Hematopoietic multipotent progenitor cell treated with erythropoietin and hydrocortisone succinate and interleukin-3 and kit ligand, for 17 days (in vitro differentiated cells): Measurements from ENCODE around the gene MGAT4A.
A peak's percentile ranks its signal among the peaks of the same experiment; 100 is the strongest.
"Not testable (repeated sequence)": the region's sequence is repeated elsewhere in the genome, so short reads cannot be mapped to it uniquely, and the experiment has no call there.

Experiments used
- DNase-seq: peaks from one replicate; pipeline ENCODE4 v3.0.0-alpha.2; 2015; ENCODE audit warnings: low spot score

The MGAT4A gene

GRCh38 chr2:98607104-98607503 is 123.8 kb downstream of the MGAT4A start:
- no peak for DNase-seq

GRCh38 chr2:98606431-98606830 is 124.5 kb downstream of the MGAT4A start:
- DNase-seq, result no peak

DNA sequence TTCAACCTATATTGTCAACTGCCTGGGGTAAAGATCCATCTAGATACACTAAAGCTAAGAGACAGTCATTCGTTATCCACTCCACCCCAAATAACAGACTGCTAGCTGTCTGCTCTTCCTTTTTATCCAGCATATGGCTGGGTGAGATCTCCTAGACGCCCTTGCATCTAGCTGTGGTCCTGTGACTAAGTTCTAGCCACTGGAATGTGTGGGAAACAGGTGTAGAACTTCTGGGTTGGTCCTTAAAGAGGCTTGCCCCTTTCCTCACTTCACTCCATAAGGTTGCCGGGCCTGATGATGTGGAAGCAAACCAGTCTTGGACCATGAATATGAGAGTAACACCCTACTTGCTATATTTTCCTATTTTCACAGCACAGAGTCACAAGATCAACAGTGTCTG is 125.9 kb downstream of the MGAT4A start:
- DNase-seq, result no peak

DNA sequence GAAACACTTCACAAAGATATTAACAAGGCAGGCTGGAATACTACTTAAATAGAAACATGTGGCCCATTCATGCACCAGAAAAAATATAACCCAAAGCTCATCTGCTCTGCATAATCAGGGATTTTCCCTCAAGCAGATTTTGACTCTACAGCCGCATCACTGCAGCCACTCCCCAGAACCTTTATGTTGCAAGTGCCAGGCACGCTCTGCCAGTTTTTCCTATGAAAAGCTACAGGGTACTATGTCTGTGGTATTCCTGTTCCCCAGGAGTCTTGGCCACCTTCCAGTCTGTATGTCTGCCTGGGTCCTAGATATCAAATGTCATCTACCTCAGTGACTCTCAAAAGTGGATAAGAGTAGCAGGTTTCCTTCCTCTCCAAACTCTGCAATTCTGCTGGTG is 126.4 kb downstream of the MGAT4A start:
- no peak for DNase-seq

- peak; percentile 37 for DNase-seq
Measured at GRCh38 chr2:98601532-98602132, 129.3 kb downstream of the MGAT4A start.

DNA sequence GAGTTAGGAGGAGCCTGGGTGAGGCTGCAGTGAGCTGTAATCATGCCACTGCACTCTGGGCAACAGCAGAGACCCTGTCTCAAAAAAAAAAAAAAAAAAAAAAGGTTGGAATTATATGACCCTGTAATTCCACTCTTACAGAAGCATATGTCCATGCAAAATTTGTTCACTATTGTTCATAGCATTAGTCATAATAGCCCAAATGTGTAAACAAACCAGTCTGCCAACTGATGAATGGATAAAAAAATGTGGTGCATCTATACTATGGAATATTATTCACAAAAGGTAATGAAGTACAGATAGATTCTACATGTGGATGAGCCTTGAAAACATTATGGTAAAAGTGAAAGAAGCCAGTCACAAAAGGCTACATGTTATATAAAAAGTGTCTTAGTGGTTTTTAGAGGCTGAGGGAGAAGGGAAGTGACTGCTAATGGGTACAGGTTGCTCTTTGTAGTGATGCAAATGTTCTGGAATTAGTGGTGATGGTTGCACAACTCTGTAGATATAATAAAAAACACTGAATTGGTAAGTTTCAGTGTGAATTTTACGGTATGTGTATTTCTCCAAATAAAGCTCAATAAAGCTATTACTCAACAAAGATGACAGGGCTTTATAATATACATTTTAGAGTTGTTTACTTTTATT is 132.0 kb downstream of the MGAT4A start:
- DNase-seq, result no peak

- not testable (repeated sequence) for DNase-seq
Measured at GRCh38 chr2:98594665-98595064, 136.3 kb downstream of the MGAT4A start.

DNA sequence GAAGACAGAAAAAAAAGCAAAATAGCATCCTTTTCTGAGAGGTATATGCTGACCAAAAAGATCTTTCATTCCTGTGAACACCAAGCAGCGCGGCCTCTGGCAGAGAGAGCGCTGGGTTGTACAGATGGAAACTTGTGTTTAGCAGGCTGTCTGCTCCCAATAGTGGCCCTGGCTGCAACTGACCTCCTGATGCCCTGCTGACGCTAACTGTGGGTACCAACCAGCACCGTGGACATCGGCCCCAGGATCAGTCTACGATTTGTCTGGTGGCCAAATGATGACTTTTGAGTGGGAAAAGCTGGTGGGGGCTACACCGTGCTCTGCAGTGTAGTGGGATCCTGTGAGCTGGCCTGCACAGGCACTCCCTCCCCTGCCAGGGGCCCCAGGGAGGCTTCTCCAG is 138.4 kb downstream of the MGAT4A start:
- DNase-seq, result no peak

DNA sequence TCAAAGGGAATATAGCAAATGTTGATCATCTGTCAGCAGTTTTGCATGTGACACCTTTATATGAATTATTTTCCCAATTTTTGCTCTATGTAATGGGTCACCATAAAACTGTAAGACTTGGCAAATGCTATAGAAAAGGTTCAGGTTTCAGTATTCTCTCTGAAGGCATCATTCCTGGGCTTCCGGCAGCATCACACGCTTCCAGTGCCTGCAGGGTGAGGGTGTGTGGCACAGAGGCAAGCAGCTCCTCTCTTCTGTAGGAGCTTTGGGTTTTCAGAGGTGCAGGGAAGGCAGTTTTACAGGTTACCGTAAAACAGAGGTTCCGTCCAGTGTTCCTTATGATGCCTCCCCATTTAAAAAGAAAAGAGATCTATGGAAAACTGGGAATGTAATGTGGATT is 141.4 kb downstream of the MGAT4A start:
- DNase-seq, result no peak

DNA sequence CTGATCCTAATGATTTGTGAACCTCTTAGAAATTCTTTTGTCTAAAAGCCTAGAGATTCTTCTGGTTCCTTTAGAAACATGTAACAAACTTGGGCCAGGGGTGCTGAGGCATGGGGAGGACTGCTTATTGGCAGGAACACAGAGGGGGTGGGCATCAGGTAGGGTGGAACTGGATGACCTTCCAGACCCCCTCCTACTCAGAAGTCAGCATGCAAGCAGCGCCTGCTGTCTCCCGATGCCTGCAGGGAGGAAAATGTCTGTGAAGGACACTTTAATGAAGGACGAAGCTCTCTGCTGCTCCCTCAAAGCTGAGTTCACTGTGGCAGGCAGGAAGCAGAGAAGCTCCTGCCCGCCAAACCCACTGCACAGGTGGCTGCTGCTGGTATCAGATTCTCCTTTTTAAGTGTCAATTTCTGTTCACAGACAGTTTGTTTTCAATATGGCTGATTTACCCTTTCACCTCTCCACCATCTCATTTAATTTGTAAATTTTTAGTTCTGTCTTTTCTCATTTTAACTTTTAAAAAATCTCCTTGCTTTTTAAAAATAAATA is 142.0 kb downstream of the MGAT4A start:
- DNase-seq, result no peak

DNA sequence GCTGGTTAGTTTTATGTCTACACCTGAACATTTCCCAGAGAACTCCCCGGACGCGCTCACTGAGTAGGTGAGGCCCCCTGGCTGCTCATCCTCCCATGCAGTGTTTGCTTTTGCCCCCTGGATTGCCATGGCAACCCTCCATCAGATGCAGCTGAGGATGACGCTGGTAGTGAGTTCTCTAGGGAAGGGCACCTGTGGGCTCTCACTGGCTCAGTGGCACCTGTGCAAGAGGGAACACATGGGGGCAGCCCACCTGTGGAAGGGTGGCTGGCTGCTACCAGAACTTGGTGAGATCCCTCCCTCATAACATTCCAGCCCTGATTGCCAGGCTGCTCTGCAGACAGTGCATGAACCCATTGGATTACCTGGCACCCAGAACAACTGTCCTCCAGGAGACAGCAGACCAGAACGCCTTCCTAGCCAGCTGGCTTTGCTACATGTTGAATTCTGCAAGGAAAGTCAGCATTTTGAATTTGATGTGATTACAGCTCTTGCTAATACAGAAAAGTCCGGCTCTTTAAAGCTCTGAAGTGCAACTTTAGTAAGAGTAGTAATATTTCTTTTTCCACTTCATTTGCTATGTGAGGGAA is 144.3 kb downstream of the MGAT4A start:
- DNase-seq, result no peak

DNA sequence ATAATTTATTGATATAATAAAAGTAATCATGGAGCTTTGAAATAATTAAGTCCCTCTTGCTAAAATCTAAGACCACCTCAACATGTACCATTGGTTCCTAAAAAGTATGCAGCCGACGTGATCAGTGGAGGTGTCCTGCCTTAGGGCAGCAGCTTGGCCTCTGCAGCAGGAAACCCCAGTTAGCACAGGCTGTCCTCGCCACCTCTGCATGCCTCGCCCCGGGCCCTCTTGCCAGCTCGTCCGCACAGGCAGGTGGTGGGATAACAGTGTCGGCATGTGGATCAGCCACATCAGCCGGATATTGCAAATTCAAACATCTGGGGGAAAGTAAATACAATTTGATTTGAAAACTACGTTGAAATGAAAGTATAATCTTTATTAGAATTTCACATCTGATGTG is 145.5 kb downstream of the MGAT4A start:
- DNase-seq, result no peak

- DNase-seq, result no peak
Measured at GRCh38 chr2:98583816-98584618, 146.9 kb downstream of the MGAT4A start.

DNA sequence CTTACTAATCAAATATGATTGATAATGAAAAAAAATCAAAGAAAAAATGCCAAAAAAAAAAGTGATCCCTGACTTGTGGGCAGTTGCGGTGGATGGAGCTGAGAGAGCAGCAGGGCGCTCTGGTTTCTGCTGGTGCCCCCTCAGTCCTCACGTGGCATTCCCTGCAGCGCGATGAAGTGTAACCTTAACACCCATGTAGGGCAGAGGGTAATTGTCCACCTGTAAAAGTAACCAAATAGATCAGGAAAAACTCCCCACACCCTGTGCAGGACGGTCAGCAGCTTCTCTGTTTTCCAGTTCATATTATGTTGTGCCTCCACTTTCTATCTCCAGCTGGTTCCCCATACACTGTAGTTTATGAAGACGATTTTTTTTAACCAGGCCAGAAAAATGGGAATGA is 147.7 kb downstream of the MGAT4A start:
- DNase-seq, result no peak

DNA sequence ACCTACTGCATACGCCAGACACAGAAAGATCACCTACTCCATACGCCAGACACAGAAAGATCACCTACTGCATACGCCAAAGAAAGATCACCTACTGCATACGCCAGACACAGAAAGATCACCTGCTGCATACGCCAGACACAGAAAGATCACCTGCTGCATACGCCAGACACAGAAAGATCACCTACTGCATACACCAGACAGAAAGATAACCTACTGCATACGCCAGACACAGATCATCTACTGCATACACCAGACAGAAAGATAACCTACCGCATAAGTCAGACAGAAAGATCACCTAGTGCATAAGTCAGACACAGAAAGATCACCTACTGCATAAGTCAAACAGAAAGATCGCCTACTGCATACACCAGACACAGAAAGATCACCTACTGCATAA is 148.4 kb downstream of the MGAT4A start:
- no peak for DNase-seq

GRCh38 chr2:98580656-98581284 is 150.2 kb downstream of the MGAT4A start:
- DNase-seq, result no peak

GRCh38 chr2:98579926-98580325 is 151.0 kb downstream of the MGAT4A start:
- DNase-seq, result no peak

DNA sequence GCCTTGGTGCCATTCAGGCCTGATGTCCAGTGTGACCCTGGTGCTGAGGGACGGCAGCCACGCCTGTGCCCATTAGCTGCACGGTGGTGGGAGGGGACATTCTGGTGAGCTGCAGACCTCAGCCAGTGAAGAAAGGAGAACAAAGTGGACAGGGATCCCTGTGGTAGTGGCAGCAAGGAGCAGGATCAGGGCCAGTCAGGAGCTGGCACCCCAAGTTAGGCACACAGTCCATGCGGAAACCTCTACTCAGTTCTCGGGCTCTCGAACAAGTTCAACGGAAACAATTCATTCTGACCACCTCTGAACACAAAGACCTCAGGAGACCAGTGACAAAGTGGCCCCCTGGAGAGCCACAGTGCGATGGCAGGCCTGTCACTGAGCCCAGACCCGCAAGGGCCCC is 152.7 kb downstream of the MGAT4A start:
- no peak for DNase-seq

DNA sequence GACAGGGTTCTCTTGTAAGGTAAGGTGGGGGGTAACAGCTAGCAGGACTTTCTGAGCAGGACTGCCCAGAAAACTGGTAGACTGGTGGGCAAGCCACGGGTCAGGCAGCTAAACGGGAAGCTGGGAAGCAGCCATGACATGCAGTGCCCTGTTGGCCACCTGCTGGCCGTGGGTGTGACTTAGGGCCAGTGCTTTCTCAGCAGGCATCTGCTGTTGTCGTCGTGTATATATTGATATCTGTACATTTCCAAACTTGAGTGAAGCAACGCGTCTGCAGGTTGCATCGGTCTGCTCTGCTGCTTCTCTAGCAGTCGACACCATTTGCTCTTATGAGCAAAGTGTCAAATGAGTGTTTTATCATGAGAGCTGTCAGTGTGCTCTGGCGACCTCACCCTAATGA is 153.6 kb downstream of the MGAT4A start:
- no peak for DNase-seq

GRCh38 chr2:98576666-98577312 is 154.1 kb downstream of the MGAT4A start:
- no peak for DNase-seq

DNA sequence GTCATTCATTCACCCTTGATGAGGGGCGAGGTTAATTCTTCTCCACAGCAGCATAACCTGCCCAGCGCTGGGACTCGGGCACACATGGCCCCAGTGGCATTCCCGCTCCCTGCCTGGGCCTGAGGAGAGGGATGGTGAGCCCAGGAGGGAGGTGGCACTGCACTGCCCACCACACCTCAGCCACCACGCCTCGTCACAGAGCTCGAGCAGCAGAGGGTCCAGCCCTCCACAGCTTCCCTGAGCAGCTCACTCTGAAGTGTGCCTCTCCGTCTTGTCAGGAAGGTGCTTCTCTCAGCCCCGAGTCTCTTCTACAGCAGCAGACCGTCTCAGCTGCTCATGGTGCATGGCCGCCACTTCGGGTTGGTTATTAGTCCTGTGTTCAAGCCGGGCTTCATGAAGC is 157.5 kb downstream of the MGAT4A start:
- DNase-seq, result no peak

DNA sequence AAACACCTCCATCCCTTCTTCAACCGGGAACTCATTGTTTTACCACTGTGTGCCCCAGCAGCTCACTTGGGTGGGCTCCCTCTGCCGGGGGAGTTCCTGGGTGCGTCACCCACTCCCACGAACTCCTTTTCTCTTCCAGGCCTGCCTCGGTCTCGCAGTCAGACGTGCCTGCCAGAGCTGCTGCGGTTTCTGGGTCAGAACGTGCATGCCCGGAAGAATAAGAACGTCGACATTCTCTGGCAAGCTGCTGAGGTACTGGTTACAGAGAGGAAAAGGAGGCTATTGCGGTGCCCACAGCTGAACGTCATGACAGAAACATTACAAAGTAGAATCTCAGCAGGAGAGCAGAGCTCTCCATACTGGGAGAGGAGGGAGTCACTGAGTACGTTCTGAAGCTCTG is 158.3 kb downstream of the MGAT4A start:
- DNase-seq, result no peak
